Raji (cell line): ENCODE results near the gene FJX1.

Source experiments
- POLR2A ChIP-seq: IDR thresholded peaks from 2 replicates; pipeline ENCODE4 v1.6.1; 2011; ENCODE audit warnings: low read depth, low read length, control low read depth; ENCODE audit not compliant: insufficient read depth

The FJX1 gene, protein sequence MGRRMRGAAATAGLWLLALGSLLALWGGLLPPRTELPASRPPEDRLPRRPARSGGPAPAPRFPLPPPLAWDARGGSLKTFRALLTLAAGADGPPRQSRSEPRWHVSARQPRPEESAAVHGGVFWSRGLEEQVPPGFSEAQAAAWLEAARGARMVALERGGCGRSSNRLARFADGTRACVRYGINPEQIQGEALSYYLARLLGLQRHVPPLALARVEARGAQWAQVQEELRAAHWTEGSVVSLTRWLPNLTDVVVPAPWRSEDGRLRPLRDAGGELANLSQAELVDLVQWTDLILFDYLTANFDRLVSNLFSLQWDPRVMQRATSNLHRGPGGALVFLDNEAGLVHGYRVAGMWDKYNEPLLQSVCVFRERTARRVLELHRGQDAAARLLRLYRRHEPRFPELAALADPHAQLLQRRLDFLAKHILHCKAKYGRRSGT

DNA sequence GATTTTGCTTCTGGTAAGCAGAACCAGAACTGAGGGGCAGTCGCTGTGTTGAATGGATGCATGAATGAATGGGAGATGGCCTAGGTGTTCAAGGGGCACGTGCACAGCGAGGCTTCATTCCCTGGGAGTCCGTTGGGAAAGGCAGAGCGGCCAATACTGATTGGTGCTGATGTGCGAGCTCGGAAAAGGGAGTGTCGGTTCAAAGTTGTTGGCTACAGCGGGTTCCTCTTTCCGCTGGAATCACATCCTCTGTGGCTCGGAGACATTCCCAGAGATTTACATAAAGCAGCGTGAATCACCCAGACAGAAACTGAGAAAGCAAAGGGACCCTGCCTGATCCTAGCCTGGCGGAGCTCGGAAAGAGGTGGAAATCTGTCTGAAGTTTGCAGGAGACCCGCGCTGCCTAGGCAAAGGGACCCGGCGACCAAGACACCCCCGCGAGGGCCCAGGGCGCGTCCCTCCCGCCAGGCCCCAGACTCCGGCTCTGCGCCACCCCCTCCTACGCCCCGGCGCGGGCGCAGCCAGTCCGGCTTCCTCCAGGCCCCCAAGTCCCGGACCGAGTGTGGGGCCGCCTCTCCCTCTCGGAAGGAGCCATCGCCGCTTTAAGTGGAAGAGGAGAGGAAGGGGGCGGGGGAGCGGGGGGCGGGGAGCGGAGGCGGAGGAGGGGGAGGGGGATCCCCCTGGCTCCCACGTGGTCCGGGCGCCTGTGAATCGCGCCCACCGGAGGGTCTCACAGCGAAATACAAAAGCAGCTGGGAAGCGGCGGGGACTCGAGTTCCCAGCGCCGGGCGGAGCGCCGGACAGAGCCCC lies at the start of gene FJX1:
TSS of gene FJX1 (plus strand) at position 774 of the 810 bp plus-strand sequence. CDS start 177 bp downstream, outside the sequence.
- no peak for TF ChIP-seq POLR2A

DNA sequence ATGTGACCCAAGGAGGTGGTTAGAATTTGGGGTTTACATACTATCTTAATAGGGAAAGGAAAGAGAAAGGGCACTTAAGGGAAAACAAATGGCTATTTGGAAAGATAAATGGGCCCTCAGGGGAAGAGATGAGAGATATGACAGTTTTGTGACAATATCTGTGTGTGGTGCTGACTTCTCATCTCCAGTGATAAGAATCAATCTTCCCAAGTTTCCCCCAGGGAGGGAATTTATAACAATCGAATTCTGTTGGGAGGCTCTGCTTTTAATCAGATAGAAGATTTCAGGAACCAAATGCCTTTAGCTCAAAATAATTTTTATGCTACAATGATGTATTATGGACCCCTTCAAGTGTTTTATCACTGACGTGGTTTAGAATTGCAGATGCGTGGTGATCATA lies 46.6 kb upstream of the FJX1 start:
- TF ChIP-seq POLR2A: no peak

DNA sequence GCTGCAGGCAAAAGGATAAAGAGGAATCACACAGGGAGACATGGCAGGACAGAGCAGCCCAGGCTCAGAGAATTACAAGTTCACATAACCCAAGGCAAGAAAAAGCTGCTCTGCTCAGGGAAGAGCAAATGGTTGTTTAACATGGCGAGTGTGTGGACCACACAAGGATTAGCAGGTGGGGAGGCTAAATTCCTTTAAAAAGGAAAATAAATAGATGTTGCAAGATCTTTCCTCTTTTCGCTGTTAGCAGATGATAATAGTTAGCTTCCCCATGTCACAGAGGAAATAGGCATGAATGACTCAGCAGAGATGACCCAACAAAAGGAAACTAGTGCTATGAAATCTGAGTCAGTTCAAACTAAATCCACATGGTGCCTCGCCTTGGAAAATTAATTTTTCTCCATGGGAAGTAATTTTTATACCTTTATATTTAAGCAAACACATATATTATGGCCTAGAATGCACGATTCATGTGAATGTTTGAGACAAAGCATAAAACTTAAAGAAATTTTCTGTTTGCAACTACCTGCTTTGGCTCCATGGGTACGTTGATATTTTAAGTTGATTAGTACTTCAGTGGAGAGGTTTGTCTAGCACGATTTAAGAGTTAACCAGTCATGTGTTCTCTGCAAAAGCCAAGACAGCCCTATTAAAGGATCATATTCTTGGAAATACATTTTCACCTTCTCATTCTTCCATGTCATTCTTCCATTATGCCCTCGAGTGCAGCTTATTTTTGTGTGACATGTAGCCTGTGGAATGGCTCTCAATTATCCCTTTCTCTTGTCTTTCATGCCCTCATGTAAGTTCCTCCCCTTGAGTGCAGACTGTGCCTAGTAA lies 38.5 kb upstream of the FJX1 start:
- TF ChIP-seq POLR2A: no peak

DNA sequence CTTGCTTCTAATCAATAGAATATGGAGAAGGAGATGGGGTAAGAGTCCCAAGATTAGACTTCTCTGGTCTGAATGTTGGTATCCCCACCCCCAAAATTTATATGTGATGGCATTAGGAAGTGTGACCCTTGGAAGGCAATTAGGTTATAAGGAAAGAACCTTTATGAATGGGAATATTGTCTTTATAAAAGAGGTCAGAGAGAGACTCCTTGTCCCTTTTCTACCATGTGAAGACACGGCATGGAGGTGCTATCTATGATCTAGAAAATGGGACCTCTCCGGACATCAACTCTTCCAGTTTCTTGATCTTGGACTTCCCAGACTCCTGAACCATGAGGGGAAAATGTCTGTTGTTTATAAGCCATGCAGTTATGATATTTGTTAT lies 37.9 kb upstream of the FJX1 start:
- no peak for TF ChIP-seq POLR2A

DNA sequence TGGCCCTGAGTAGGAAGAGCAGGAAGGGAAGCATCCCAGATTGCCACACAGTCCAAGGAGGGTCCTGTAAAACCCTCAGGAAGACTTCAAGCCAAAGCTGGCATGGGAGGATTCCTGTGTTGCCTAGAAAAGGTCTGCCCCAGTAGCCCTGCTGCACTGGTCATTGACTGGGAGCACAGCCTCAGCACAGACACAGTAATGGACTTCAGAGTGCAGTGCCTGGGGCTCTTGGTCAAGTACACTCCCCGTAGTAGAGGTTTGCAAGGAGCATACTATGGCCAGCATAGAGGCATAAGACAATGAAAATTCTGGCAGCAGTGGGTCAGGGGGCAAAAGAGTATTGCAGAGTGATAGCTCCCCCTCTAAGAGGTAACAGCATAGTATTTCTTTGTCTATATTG lies 36.2 kb upstream of the FJX1 start:
- TF ChIP-seq POLR2A: no peak

DNA sequence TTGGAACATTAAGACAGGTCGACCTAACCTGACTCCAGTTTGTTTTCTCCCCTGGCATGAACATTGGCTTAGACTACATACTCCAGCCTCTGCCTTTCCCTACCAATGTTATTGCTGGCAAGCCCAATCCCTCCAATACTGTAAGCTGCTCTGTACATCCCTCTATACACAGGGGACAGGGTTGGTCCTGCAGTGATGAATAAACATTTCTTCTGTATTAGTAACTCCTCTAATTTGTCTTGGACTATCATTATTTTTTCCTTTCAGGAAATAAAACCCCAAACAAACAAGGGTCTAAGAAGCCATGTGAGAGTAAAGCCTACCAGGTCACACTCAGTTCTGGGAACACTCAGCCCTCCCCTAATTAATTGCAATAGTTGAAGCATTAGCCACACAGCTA lies 35.1 kb upstream of the FJX1 start:
- TF ChIP-seq POLR2A: no peak

DNA sequence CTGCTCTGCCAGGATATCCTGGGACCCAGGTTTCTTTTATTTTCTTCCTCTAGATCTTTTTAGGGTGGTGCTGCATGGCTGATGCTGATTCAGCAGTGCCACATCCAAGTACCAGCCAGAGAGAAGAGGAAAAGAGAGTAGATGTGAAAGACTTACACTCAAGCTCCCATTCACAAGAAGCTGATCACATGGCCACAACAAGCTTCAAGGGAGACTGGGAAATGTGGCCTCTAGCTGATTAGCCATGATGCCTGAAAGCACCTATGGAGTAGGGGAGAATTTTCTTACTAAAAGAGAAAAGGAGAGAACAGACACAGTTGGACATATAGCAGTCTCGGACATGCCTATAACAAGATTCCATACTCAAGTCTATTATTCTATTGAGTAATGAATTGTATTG lies 34.4 kb upstream of the FJX1 start:
- no peak for TF ChIP-seq POLR2A

DNA sequence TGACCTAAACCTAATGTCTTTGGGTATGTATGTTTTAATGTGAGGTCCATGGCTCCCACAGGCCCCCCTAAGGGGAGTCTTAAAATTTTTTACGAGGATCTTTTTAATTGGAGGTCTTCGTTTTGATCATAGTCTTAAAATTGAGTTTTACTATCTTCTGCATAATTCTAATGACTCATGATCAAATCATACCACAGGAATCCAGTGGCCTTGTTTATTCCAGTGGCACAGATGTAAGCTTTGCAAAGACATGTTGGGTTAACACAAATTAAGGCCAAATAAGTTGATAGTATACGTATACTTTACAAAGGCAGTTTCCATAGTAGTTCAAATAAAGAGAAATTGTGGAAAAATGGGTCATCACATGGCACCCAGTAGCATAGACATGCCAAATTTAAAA lies 33.9 kb upstream of the FJX1 start:
- TF ChIP-seq POLR2A: no peak

DNA sequence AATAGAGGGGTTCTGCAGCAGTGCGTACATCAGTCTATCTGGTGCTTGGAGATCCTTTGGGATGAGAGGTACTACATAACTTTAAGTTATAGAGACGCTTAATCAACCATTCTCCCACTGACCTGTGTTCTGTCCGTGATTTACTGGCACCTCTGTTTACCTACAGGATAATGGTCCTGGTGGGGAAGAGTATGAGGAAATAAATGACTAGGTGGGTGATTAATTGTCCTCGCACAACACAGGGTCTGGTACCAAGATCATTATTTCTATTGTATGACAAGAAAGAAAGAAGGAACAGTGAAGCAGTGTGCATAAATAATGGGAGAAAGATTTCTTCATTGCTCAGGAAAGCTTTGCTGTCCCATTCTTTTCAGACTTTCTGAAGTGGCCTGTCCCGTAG lies 32.8 kb upstream of the FJX1 start:
- no peak for TF ChIP-seq POLR2A

DNA sequence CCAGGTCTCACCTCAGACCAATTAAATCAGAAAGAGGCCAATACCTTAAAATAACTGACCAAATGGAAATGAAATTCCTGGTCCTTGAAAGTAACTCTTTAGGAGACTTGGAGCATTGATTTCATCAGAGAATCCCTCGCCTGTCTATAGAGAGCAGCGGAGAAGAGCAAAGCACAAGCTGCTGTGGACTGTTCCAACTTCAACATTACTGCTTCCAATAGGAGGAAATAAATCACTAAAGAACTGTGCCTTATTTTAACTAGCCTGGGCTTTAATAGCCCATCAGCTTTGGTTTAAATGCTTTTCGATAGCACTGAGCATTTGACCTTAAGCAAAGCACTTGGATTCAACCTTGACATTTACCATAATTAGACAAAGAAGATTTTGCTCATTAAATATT lies 32.0 kb upstream of the FJX1 start:
- TF ChIP-seq POLR2A: no peak

DNA sequence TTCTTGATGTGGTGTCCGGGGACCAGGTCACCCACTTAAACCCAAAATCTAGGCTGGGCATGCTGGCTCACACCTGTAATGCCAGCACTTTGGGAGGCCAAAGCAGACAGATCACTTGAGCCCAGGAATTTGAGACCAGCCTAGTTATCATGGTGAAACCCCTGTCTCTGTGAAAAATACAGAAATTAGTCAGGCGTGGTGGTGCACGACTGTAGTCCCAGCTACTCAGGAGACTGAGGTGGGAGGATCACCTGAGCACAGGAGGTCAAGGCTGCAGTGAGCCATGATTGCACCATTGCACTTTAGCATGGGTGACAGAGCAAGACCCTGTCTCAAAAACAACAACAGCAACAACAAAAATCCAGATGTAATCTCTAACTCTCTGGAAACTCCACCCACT lies 30.3 kb upstream of the FJX1 start:
- TF ChIP-seq POLR2A: no peak

DNA sequence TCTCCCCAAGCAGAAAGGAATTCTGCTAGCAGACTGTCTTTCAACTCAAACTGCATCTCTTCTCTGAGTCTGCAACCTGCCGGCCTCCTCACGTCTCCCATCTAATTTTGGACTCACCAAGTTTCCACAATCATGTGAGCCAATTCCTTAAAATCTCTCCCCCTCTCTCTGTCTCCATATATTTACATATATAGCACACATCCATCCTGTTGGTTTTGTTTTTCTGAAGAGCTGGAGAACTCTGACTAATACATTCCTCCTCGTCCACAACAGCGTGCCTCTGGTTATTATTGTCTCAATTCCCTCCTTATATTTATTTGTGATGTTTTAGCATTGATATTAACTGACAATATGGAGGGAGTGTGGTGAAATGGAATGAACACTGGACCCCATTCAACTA lies 29.6 kb upstream of the FJX1 start:
- no peak for TF ChIP-seq POLR2A

DNA sequence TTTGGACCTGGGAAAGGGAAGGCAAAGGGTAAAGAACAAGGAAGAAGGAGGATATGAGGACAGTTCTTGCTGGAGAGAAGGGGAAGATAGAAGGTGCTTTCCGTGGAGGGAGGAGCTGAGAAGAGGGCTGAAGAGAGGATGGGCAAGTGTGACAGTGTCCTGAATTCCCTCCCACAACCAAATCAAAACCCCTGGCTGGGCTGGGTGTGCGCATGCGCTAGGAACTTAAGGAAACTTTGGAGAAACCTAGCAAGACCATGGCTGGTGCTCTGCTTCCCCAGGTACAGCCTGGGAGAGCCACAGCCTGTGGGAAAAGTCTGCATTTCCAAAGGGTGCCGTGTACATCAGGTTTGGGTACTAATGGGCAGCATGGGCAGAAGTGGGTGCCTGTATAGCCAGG lies 29.0 kb upstream of the FJX1 start:
- TF ChIP-seq POLR2A: no peak

DNA sequence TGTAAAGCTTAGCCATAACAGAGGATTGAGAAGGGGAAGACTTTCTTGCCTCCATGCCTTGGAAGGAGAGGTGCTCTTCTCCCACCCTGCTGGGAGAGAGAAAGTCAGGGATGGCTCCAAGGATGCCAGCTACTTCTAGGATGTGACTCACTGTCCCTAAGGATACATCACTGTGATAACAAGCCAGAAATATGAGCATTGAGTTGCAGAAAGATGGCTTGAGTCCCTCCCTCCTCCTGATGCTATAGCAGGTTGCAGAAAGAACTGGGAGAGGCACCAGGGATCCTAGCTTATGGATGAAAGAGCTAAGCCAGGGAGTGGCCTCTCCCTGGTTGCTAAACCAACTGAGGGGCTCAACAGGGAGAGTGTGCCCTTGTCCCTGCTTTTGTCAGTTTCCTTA lies 27.8 kb upstream of the FJX1 start:
- no peak for TF ChIP-seq POLR2A

DNA sequence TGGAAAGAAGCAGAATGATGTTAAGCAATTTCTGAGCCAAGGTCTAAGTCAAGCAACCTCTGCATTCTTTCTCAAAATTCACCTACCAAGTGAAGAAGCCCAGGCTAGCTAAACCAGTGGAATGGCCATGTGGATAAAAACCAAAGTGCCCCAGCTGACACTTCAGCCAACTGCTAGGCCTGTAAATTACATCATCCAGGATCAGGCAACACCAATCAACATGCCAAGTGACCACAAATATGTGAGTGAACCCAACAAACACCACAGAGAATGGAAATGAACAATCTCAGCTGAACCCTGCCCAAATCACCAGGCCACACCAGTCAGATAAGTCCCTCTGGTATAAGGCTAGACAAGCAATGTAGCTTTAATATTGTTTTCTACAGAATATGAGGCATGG lies 25.1 kb upstream of the FJX1 start:
- TF ChIP-seq POLR2A: no peak
